Thyroid gland (tissue), 4 donors: ENCODE results near the gene LCNL1. TPM values are rescaled to one million over a fixed set of nuclear protein-coding genes. Genes with fewer than 3 reads are reported as not detected.

Experiments used
- DNase-seq, 2 donors: peaks; one replicate each; pipeline ENCODE4 v3.0.0-alpha.2; 2019
- H3K27ac ChIP-seq, 3 donors: fragments of 200-600 bp; sonication (generic); 1 replicate in 2 of 3; 2 replicates in 1 of 3; pipeline ENCODE4 v1.5.1; 2016 to 2019; ENCODE audit warnings: mild to moderate bottlenecking in 1 of 3, moderate library complexity in 1 of 3
- H3K27me3 ChIP-seq: fragments of 200-600 bp; sonication (generic); one replicate; pipeline ENCODE4 v1.5.1; 2019
- H3K36me3 ChIP-seq, 2 donors: fragments of 200-600 bp; sonication (generic); one replicate each; pipeline ENCODE4 v1.5.1; 2016 to 2019
- H3K4me1 ChIP-seq, 2 donors: fragments of 200-600 bp; sonication (generic); one replicate each; pipeline ENCODE4 v1.5.1; 2017 to 2019
- H3K4me3 ChIP-seq, 3 donors: fragments of 200-600 bp; sonication (generic); replicated peaks in 1 of 3; 1 replicate in 2 of 3; 2 replicates in 1 of 3; pipeline ENCODE4 v1.5.1; 2016; ENCODE audit warnings: mild to moderate bottlenecking in 1 of 3
- H3K9me3 ChIP-seq: fragments of 200-600 bp; sonication (generic); one replicate; pipeline ENCODE4 v1.5.1; 2017
- CTCF ChIP-seq, 6 experiments: fragments of 200-600 bp in 3 of 6; fragments of 450-650 bp in 3 of 6; sonication (generic) in 3 of 6; IDR thresholded peaks; one replicate each; pipeline ENCODE4 v1.5.1; 2016 to 2019; ENCODE audit warnings: antibody characterized with exemption in 6 of 6, mild to moderate bottlenecking in 2 of 6, inconsistent platforms in 1 of 6, moderate library complexity in 1 of 6
- POLR2A ChIP-seq, 2 donors: fragments of 450-650 bp; IDR thresholded peaks; one replicate each; pipeline ENCODE4 v1.6.1; 2017; ENCODE audit warnings: antibody characterized with exemption in 2 of 2, mild to moderate bottlenecking in 2 of 2, moderate library complexity in 1 of 2
- WGBS, 2 donors: methylation state at CpG; one replicate each; pipeline ENCODE4 v1.1.5; 2017; 5-methylcytosine and 5-hydroxymethylcytosine counted together
- intact Hi-C: fragments of 100-400 bp; cut with DNase I; formaldehyde crosslinking; loops from one replicate; pipeline ENCODE4 v1.15.1; 2023
- total RNA-seq, 4 donors: library from RNA; depleted of rRNA; stranded (reverse); fragments of >200 nt; gene quantifications; one replicate each; pipeline ENCODE4 v1.2.3, GENCODE V29; 2016

Gene LCNL1
- total RNA-seq, 4 donors from 2014 or later: 0.54 TPM; not detected in 3

- H3K4me3 ChIP-seq: no peak overlapping the region
- no peak for DNase-seq
- TF ChIP-seq POLR2A (IDR thresholded peaks at IDR 0.05): no peak
- no peaks in the 10 kb centered on the region for H3K27me3 ChIP-seq
- H3K4me1 ChIP-seq: peaks cover 23 to 38% of the 10 kb centered on the region in 2 donors
- peaks cover 34 to 36% of the 10 kb centered on the region in 2 donors for H3K36me3 ChIP-seq
- H3K9me3 ChIP-seq: no peaks in the 10 kb centered on the region
- intact Hi-C loops: loop anchor here (5.0 kb wide), 2 partner anchors 55 to 95 kb away; partner anchors contain the start of genes PHPT1 and TRAF2
- WGBS, 2 donors: 95 to 96% methylated on average over 32 to 35 of the region's 60 CpGs
- no peak overlapping the region for H3K27ac ChIP-seq
These were observed 40.5 kb upstream of the LCNL1 start for GRCh38 chr9:136942112-136942880.

- Histone ChIP-seq H3K9me3 (no peaks in the 10 kb centered on the region), H3K27me3 (no peaks in the 10 kb centered on the region), H3K4me3 (peak overlapping the region in 1 of 3 donors; percentile 94), H3K27ac (peak overlapping the region in 1 of 3 donors; percentile 80), H3K36me3 (peaks cover 34 to 36% of the 10 kb centered on the region in 2 donors), H3K4me1 (peaks cover 27 to 41% of the 10 kb centered on the region in 2 donors)
- intact Hi-C loops: loop anchor here (5.0 kb wide), 2 partner anchors 56 to 96 kb away; partner anchors contain the start of genes PHPT1 and TRAF2
- DNase-seq: no peak
- no peak for TF ChIP-seq POLR2A (IDR thresholded peaks at IDR 0.05)
- TF ChIP-seq CTCF (IDR thresholded peaks at IDR 0.05): no peak
- 92 to 94% methylated on average over 8 to 14 of the region's 16 CpGs for WGBS, 2 donors
These were observed 39.9 kb upstream of the LCNL1 start for GRCh38 chr9:136942881-136943230.

GRCh38 chr9:136943291-136944211 lies 39.2 kb upstream of the LCNL1 start:
- Histone ChIP-seq H3K27me3 (no peaks in the 10 kb centered on the region), H3K36me3 (peaks cover 34 to 36% of the 10 kb centered on the region in 2 donors), H3K9me3 (no peaks in the 10 kb centered on the region), H3K4me3 (peak overlapping the region; percentile 71 to 94 (median 87)), H3K27ac (peak overlapping the region in 2 of 3 donors; percentile 74 to 80), H3K4me1 (peaks cover 30 to 48% of the 10 kb centered on the region in 2 donors)
- 43 to 46% methylated on average over 5 to 19 of the region's 61 CpGs for WGBS, 2 donors
- intact Hi-C loops: loop anchor here (5.0 kb wide), 2 partner anchors 56 to 96 kb away; partner anchors contain the start of genes PHPT1 and TRAF2
- TF ChIP-seq POLR2A (IDR thresholded peaks at IDR 0.05): no peak
- TF ChIP-seq CTCF (IDR thresholded peaks at IDR 0.05): no peak
- peak; percentile 40 to 42 for DNase-seq

GRCh38 chr9:136944212-136944518 lies 38.6 kb upstream of the LCNL1 start:
- Histone ChIP-seq H3K36me3 (peaks cover 34 to 36% of the 10 kb centered on the region in 2 donors), H3K4me1 (peaks cover 35 to 54% of the 10 kb centered on the region in 2 donors), H3K27ac (peak overlapping the region; percentile 62 to 80 (median 74)), H3K9me3 (no peaks in the 10 kb centered on the region), H3K27me3 (no peaks in the 10 kb centered on the region), H3K4me3 (peak overlapping the region; percentile 71 to 94 (median 87))
- intact Hi-C loops: loop anchor here (5.0 kb wide), 2 partner anchors 57 to 97 kb away; partner anchors contain the start of genes PHPT1 and TRAF2
- TF ChIP-seq CTCF (IDR thresholded peaks at IDR 0.05) (no peak), POLR2A (IDR thresholded peaks at IDR 0.05) (no peak)
- no peak for DNase-seq
- 0% methylated on average over 2 to 7 of the region's 45 CpGs for WGBS, 2 donors
